ENCODE results near the gene HOOK1.

The HOOK1 gene

DNA sequence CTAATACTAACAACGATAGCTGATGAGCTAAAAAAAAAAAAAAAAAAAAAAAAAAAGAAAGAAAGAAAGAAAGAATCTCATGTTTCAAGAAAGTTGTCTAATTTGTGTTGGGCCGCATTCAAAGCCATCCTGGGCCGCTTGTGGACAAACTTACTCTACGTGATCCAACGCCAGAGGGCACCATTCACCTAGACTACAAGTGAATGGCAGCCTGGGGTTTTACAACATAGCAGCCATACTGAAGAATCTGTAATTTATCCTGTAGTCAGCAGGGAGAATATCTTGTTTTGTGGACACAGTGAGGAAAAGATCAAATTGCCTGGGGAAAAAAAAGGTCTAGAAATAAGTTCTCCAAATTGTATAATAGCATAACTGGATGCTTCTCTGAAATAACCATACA, 64.8 kb downstream of the HOOK1 start:
- H3K27ac ChIP-seq = peak overlapping the region; percentile 15; the same call in 1 of the 2 replicates
- TF ChIP-seq, protein P1, sequence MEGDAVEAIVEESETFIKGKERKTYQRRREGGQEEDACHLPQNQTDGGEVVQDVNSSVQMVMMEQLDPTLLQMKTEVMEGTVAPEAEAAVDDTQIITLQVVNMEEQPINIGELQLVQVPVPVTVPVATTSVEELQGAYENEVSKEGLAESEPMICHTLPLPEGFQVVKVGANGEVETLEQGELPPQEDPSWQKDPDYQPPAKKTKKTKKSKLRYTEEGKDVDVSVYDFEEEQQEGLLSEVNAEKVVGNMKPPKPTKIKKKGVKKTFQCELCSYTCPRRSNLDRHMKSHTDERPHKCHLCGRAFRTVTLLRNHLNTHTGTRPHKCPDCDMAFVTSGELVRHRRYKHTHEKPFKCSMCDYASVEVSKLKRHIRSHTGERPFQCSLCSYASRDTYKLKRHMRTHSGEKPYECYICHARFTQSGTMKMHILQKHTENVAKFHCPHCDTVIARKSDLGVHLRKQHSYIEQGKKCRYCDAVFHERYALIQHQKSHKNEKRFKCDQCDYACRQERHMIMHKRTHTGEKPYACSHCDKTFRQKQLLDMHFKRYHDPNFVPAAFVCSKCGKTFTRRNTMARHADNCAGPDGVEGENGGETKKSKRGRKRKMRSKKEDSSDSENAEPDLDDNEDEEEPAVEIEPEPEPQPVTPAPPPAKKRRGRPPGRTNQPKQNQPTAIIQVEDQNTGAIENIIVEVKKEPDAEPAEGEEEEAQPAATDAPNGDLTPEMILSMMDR (conservative IDR thresholded peaks at IDR 0.05) = peak; percentile 80

DNA sequence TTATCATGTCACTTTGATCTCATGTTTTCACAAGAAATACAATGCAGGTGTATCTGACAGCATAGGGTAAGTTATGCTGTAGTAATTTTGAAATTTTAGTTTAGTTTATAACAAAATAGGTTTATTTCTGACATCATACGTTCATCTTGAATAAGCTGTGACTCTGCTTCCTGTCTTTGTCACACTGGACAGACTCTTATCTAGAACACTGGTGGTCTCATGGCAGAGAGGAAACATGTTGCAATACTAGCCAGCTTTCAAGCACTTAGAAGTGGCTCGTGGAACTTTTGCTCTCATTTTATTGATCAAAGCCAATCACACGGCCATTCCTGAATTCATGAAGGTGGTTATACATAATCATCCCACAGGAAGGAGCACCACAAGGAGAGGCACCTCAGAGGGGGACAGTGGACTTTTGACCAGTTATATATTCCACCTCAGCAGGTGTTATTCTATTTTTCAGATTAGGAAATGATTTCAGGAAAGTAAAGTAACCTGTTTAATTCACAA, 65.3 kb downstream of the HOOK1 start:
- peak overlapping the region; percentile 15; the same call in 1 of the 2 replicates for H3K27ac ChIP-seq
- TF ChIP-seq, protein P1 (conservative IDR thresholded peaks at IDR 0.05) = no peak

DNA sequence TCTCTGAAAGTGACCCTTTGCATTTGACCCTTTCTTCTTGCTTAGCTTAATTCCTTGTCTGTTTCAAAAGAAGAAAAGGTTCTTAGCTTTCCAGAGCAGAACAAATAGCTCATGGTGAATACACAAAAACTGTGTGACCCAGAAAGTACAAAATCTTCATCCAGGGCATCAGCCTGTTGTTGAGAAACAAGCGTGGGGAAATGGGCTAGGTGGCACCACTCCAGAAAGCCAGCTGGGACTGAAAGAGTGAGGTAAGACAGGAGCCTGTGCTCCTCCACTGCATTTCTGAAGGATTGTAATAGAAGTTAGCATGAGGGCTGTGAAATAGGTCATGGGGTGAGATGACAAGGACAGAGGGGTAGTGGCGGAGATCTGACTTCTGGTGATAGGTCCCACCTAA, 66.0 kb downstream of the HOOK1 start:
- H3K27ac ChIP-seq = no peak overlapping the region
- TF ChIP-seq, protein P1 (conservative IDR thresholded peaks at IDR 0.05) = no peak

DNA sequence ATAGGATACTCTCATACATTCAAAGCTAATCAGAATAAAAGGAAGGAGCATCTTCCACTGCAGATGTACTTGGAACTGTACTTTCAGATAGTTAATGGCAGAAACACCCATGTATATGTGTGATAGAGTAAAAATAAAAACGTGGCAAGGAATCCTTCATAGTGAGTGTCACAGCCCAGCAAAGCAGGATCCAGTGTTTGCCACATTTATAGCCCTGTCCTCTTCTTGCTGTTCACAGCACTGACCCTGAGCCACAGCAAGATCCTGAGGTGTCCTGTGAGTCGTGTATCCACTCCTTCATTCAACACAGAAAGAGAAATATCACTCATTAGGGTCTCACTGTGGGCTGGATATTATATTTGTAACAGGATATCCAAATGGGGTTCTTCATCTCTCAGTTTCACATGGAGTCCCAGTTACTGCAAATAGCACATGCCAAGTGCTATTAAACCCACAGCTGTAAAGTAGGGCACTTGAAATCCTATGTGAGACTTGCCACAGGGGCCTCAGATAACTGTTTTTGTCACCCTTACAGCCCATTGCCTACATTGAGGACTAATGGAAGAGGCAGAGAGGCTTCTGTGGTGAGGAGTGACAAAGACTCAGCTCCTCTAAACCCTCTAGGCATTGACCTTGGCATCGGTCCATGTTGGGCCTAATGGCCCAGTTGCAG, 70.5 kb downstream of the HOOK1 start:
- TF ChIP-seq, protein P1 (conservative IDR thresholded peaks at IDR 0.05) = no peak
- peak overlapping the region; percentile 94; the same call in 1 of the 2 replicates for H3K27ac ChIP-seq

DNA sequence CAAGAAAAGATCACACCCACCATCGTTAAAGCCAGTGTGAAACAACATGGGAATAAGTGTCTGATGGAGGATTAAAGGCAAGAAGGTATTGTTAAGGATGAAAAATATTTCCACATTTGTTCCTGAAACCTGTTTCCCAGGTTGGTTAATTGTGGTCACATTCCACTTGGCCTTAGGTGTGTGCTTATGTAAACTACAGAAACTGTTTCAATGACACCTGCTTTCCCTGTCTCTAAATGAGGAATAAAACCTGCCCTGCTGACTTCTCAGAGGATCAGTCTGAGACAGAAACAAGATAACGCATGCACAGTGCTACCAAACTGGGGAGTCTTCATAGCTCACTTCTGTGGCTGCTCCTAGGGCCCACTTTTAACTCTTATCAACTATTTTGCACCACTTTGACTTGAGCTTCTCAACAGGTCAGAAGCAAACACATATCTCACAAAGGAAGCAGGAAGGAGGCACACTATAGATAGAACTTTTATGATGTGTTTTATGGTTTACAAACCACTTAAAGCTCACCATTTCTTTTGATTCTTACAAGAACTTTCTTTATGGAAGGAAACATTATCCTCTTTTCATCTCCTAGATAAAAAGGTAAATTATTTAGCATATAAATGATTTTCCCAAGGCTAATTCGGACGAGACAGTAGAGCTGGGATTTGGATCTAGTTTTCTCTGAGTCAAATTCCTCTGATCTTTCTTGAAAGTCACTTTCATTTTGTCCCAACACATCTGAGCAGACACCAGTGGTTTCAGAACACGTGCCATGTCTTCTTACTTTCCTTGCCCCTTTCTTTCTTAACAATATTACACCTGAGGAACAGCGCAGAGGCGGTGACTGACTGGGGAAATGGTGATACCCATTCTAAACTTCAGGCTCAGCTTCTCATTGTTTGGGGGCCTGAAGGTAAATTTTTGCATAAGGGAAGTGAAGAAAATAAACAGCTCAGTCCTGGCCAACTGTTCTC, 78.4 kb downstream of the HOOK1 start:
- TF ChIP-seq, protein P1 (conservative IDR thresholded peaks at IDR 0.05) = no peak
- peak overlapping the region; percentile 68 for H3K27ac ChIP-seq

DNA sequence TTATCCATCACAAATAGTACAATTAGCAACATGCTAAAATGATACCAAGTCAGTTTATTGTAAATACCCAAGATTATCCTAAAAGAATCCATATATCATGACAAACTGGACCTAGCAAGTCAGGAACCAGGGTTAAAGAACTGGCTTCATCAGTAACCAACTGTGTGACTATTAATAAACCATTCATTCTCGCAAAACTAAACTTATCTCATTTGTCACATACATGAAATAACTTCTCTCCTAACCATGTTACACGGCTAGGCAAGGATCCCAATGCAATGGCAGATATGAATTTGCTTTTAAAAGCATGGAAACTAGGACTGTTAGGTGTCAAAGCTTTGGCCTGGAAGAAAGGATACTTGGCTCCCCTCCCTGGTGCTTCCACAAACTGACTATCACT, 82.4 kb downstream of the HOOK1 start:
- H3K27ac ChIP-seq = peak overlapping the region; percentile 44
- TF ChIP-seq, protein P1 (conservative IDR thresholded peaks at IDR 0.05) = no peak

DNA sequence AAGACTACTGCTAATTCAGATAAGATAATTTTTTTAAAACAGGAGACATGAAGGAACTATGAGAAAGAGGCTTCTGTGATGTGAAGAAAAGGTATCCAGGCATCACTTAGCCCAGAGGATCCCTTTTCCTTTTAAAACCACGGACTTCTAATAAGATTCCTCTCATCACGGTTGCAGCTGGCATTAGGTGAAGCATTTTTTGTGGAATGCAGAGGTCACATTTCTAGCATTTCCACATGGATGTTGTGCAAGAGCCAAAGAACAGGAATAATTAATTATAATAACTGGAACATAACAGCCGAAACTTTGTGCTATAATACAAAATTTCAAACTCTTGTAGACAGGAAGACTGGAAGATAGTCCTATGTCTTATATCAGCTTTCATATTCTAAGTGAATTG, 84.2 kb downstream of the HOOK1 start:
- no peak overlapping the region for H3K27ac ChIP-seq
- TF ChIP-seq, protein P1 (conservative IDR thresholded peaks at IDR 0.05) = no peak

All from VCaP (cell line).